PC-3 (cell line): ENCODE measurements around the gene ING2.

Experiments used
- EZH2 ChIP-seq: fragments of 300-600 bp; sonication (generic); IDR thresholded peaks from one replicate; pipeline ENCODE4 v1.6.1; 2017; ENCODE audit warnings: antibody characterized with exemption, mild to moderate bottlenecking, low read length; ENCODE audit not compliant: unreplicated experiment
- TF ChIP-seq, protein P1 (sequence below): fragments of 300-600 bp; sonication (generic); conservative IDR thresholded peaks from 2 replicates; pipeline ENCODE4 v1.5.1; 2017; ENCODE audit warnings: antibody characterized with exemption, low read depth, mild to moderate bottlenecking, low read length

GRCh38 chr4:183541752-183542040, 36.8 kb downstream of the ING2 start:
- TF ChIP-seq, protein P1, sequence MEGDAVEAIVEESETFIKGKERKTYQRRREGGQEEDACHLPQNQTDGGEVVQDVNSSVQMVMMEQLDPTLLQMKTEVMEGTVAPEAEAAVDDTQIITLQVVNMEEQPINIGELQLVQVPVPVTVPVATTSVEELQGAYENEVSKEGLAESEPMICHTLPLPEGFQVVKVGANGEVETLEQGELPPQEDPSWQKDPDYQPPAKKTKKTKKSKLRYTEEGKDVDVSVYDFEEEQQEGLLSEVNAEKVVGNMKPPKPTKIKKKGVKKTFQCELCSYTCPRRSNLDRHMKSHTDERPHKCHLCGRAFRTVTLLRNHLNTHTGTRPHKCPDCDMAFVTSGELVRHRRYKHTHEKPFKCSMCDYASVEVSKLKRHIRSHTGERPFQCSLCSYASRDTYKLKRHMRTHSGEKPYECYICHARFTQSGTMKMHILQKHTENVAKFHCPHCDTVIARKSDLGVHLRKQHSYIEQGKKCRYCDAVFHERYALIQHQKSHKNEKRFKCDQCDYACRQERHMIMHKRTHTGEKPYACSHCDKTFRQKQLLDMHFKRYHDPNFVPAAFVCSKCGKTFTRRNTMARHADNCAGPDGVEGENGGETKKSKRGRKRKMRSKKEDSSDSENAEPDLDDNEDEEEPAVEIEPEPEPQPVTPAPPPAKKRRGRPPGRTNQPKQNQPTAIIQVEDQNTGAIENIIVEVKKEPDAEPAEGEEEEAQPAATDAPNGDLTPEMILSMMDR: no peak
- TF ChIP-seq EZH2: no peak
